ENCODE results near the gene MATN1. TPM values are rescaled to one million over a fixed set of nuclear protein-coding genes. Genes with fewer than 3 reads are reported as not detected.

MATN1 gene
- total RNA-seq, 1 donor from 2014 or later, result 0.85 TPM

DNA sequence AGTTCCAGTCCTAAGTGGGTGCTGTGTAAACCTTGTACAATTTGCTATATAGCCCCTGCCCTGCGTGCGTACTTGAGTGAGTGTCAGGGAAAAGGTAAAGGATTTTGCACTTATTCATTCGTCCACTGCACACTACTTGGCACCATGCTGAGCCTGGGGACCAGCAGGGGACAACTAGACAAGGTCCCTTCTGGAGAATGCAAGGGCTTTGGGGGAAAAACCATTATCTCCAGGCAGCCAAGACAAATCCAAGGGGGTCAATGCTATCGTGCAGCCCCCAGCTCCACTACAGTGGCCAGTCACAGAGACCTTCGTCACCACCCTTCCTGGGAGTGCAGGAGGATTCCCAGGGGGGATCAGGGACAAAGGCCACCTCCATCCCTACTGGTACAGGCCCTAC is 39.7 kb downstream of the MATN1 start:
- intact Hi-C loops (cut with DNase I), result no loop called here
- TF ChIP-seq, protein P1, sequence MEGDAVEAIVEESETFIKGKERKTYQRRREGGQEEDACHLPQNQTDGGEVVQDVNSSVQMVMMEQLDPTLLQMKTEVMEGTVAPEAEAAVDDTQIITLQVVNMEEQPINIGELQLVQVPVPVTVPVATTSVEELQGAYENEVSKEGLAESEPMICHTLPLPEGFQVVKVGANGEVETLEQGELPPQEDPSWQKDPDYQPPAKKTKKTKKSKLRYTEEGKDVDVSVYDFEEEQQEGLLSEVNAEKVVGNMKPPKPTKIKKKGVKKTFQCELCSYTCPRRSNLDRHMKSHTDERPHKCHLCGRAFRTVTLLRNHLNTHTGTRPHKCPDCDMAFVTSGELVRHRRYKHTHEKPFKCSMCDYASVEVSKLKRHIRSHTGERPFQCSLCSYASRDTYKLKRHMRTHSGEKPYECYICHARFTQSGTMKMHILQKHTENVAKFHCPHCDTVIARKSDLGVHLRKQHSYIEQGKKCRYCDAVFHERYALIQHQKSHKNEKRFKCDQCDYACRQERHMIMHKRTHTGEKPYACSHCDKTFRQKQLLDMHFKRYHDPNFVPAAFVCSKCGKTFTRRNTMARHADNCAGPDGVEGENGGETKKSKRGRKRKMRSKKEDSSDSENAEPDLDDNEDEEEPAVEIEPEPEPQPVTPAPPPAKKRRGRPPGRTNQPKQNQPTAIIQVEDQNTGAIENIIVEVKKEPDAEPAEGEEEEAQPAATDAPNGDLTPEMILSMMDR (IDR thresholded peaks at IDR 0.05), result no peak
- Histone ChIP-seq H3K27ac (no peak overlapping the region), H3K9me3 (no peaks in the 10 kb centered on the region), H3K36me3 (no peaks in the 10 kb centered on the region), H3K4me3 (no peak overlapping the region), H3K4me1 (no peaks in the 10 kb centered on the region), H3K27me3 (peaks cover 10% of the 10 kb centered on the region)
- DNase-seq (ENCODE audit: low spot score in 2 of 2), result no peak

DNA sequence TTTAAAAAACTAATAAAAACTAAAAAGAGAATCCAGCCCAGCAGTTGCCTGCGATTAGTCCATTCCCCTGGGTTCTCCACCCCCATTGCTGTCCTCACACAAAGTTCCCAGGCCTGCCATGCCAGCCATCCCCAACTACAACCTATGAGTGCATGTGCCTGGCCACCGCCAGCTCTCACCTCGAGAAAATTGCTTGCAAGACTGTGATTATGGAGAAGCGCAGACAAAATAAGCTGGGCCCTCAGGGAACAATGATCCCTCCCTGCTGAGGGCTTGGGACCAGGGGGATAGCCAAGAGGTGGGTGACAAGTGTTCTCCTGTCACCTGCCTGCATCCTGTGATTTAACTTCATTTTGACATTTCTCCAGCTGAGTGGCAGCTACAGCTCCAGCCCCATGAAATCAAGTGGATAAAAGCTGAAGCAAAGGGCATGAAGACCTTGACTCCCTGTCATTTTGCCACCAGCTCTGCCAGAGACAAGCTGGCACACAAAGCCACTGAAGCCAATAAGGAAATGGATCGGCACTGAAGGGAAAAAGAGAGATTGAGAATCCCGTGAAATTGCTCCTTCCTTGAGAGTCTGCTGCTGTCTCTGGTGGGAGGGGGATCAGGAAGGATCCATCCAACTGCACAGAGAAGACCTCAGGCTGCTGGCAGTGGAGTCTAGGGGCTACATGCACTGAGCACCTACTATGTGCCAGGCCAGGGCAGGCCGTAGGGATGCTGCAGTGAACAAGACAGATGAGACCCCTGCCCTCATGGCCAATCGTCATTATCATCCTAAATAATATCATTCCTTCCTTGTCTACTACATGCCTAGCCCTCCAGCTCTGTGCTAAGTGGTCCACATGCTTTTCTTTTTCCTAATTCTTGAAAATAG is 40.7 kb downstream of the MATN1 start:
- no peak overlapping the region for H3K27ac ChIP-seq
- peaks cover 10% of the 10 kb centered on the region for H3K27me3 ChIP-seq
- H3K4me3 ChIP-seq, result no peak overlapping the region
- DNase-seq (ENCODE audit: low spot score in 2 of 2), result no peak
- TF ChIP-seq, protein P1 (IDR thresholded peaks at IDR 0.05), result no peak
- no peaks in the 10 kb centered on the region for H3K9me3 ChIP-seq
- intact Hi-C loops (cut with DNase I), result no loop called here
- no peaks in the 10 kb centered on the region for H3K36me3 ChIP-seq
- no peaks in the 10 kb centered on the region for H3K4me1 ChIP-seq

DNA sequence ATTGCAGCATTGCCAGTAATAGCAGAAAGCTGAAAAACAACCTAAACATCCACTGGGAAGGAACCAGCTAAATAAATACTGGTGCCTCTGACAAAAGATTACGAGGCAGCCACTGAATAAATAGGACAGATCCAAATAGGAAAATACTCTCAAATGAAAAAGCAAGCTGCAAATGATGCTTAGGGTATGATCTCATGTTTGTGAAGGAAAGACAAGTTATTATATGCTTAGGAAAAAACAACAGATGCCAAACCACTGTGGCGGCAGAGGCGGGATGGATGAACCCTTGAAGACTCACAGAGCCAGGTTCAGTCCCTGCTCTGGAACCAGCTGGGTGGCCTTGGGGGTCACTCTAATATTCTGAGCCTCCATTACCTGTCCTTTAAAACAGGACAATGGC is 41.6 kb downstream of the MATN1 start:
- H3K27ac ChIP-seq, result no peak overlapping the region
- no peaks in the 10 kb centered on the region for H3K36me3 ChIP-seq
- intact Hi-C loops (cut with DNase I), result no loop called here
- DNase-seq (ENCODE audit: low spot score in 2 of 2), result no peak
- H3K4me3 ChIP-seq, result no peak overlapping the region
- TF ChIP-seq, protein P1 (IDR thresholded peaks at IDR 0.05), result no peak
- H3K4me1 ChIP-seq, result no peaks in the 10 kb centered on the region
- no peaks in the 10 kb centered on the region for H3K9me3 ChIP-seq
- peaks cover 10% of the 10 kb centered on the region for H3K27me3 ChIP-seq

DNA sequence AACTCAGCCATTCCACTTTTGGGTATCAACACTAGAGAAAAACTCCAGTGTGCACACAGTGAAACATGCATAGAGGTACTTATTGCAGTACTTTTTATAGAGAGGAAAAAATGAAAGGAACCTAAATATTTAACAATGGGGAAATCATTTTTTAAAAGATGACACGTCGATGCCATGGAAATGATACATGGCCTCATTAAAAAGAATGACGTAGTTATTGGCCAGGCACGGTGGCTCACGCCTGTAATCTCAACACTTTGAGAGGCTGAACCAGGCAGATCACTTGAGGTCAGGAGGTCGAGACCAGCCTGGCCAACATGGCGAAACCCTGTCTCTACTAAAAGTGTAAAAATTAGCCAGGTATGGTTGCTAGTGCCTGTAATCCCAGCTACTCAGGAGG is 42.5 kb downstream of the MATN1 start:
- Histone ChIP-seq H3K9me3 (no peaks in the 10 kb centered on the region), H3K4me3 (no peak overlapping the region), H3K27me3 (peaks cover 10% of the 10 kb centered on the region), H3K27ac (no peak overlapping the region), H3K4me1 (no peaks in the 10 kb centered on the region), H3K36me3 (no peaks in the 10 kb centered on the region)
- intact Hi-C loops (cut with DNase I), result no loop called here
- DNase-seq (ENCODE audit: low spot score in 2 of 2), result no peak
- TF ChIP-seq, protein P1 (IDR thresholded peaks at IDR 0.05), result no peak

DNA sequence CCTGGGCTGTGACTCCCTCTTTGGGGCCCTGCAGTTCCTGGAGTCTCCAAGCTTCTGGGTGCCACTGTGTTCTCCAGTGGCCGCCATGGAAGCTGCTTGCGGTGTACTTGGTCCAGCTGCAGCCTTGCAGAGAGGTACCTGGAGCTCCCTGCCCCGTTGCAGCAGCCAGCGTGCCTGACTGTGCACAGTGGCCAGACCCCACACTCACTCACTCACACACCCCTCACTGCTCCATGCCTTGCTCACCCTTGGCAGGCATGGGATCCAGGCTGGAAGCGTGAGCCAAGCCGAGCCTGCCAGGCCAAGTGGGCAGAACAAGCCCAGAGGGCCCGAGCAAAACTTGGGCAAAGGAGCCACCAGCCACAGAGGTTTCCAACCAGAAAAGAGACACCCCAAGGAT is 43.0 kb downstream of the MATN1 start:
- H3K36me3 ChIP-seq, result no peaks in the 10 kb centered on the region
- TF ChIP-seq, protein P1 (IDR thresholded peaks at IDR 0.05), result no peak
- no peaks in the 10 kb centered on the region for H3K4me1 ChIP-seq
- DNase-seq (ENCODE audit: low spot score in 2 of 2), result no peak
- H3K27me3 ChIP-seq, result peaks cover 10% of the 10 kb centered on the region
- H3K27ac ChIP-seq, result no peak overlapping the region
- H3K9me3 ChIP-seq, result no peaks in the 10 kb centered on the region
- H3K4me3 ChIP-seq, result no peak overlapping the region
- intact Hi-C loops (cut with DNase I), result no loop called here

Measured in ascending aorta (tissue), 2 donors.